ENCODE data around the gene SMIM21. TPM values are rescaled to one million over a fixed set of nuclear protein-coding genes. Genes with fewer than 3 reads are reported as not detected.

The SMIM21 gene
- total RNA-seq, 1 experiment from 2014 or later, result not detected

DNA sequence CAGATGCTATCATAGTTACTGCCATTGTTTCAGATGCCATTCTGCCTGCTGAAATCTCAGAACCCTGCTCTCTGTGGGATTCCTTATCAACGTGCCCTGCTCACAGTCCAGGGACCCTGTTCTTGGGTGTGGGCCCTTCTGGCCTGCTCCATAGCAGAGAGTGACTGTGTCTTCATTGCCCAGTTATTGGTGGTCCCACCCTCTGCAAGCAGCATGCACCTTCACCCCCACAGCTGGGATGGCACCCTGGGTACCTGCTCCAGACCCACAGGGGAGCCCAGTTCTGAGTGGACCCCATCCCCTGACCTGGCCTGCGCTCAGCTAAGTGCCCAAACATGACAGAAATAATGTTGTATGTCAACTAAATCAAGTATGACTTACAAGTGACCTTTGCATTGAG lies 36.6 kb downstream of the SMIM21 start:
- no peak for DNase-seq (ENCODE audit: low spot score)
- in situ Hi-C loops (cut with HindIII; ENCODE audit: low sequenced_read_pairs), result no loop called here

DNA sequence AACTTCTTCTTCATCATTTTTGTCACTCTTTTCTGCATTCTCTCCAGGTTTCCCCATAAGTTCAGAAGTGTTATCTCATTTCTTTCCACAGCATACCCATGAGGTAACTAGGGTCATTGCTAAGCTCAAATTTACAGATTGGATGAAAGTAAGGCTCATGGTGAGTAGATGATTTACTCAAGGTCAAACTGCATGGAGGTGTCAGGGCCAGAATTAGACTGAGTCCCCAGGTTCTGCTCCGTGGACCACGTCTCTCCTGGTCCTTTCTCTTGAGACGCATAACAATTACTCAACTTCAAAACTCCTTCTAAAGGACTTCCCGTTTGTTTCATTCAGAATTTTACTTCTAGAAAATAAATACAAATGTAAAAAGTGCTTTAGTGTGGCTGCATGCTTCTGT lies 43.4 kb downstream of the SMIM21 start:
- no peak for DNase-seq (ENCODE audit: low spot score)
- in situ Hi-C loops (cut with HindIII; ENCODE audit: low sequenced_read_pairs), result no loop called here

DNA sequence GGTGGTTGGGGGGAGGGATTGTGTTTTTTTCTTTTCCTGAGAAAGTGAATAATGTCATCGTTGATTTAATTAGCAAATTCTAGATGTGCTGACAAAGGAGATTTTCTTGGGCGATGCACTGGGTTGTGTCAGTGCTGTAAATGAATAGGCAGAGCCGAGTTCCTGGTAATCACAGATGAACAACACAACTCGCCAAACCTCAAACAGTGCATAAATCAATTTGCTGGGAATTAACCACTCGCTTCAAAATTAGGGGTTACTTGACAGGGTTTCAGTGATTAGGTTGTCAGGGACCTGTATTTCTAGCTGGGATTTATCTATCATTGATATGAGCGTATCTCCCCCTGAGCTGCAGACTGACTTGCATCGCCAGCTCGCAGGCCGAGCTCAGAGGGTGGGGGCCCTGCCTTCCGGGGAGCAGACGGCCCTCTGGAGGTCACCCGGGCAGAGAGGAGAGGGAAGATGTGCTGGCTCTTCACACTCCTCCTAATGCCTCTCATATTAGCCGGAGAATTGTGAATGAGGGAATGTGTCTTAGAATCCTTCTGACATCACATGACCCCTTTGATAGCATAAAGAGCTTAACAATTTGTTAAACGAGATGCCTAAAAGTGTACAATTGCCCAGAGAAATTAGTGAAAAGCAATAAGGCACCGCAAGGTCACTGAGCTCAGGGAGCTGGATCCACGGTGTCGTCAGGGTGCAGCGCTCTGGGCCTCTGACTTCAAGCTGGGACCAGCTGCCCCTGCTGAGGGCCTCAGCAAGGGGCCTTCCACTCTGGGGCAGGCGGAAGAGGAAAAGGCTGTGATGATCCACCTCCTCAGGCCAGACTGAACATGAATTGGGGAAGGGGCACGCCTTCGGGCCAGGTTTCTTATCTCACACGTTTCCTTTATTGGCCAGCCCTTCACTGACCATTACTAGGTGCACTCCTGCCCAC lies 48.9 kb downstream of the SMIM21 start:
- no peak for DNase-seq (ENCODE audit: low spot score)
- in situ Hi-C loops (cut with HindIII; ENCODE audit: low sequenced_read_pairs), result no loop called here

DNA sequence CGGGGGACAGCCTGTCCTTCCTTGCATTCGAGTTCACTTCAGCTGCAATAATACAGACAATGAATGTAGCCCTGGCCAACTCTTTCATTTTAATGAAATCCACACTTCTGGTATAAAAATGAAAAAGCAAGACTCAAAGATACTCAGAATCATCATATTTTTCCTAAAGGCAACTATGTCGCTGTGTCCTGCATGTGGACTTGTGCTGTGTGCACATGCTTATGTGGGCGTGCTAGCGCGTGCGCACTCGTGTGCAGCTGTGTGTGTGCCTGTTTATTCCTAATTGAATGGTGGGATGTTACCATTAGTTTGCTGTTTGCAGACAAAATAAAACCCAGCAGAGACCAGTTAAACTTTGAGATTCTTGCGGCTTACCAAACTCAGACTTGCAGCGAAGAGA lies 49.6 kb downstream of the SMIM21 start:
- in situ Hi-C loops (cut with HindIII; ENCODE audit: low sequenced_read_pairs), result no loop called here
- DNase-seq (ENCODE audit: low spot score), result no peak

DNA sequence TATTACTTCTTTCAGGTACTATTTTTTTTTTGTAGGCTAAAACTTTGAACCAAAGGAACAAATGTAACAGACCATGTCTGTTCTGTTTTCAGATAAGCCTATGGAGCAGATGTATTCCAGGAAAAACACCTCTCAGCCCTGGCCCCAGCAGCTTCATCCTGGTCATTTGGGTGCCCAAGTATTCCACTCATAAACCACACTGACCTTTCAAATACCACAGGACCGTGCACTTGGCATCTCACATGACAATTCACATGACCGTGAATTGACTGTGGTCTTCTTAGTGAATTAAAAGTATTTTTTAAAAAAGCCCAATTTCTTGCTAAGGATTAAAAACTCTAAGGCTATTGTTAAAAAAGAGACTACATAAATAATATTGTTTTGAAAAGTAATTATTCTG lies 50.2 kb downstream of the SMIM21 start:
- in situ Hi-C loops (cut with HindIII; ENCODE audit: low sequenced_read_pairs), result no loop called here
- no peak for DNase-seq (ENCODE audit: low spot score)

DNA sequence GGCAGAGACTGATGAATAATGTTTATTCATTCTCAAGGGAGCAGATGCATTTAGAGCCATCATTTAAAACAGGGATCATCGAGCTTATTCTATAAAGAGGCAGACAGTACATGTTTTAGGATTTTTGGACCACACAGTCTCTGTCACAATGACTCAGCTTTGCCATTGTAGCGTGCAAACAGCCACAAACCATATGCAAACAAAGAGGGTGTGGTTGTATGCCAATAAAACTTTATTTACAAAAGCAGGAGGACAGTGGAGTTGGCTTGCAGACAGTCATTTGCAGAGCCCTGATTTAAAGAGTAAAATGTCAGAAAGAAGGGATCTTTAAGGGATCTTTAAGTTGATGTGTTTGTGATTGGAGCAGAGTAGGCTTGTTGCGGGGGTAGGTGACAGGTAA lies 51.5 kb downstream of the SMIM21 start:
- in situ Hi-C loops (cut with HindIII; ENCODE audit: low sequenced_read_pairs), result no loop called here

DNA sequence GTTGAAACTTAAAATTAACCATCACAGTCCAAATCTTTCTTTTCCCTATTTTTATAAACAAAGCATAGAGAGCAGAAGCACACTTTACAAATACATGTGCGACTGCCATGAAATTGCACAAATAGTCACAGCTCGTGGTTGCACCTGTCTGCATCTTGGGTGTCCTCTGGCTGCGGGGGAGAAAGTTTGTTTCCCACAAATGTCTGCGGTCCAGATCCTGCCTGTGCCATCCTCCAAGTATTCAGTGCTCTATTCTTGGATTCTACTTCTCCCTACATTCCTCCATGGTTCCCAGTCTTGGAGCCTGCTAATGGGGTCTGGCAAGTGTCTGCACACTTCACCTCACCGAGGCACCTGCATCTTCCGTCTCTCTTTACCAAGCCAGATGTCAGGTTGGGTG lies 52.2 kb downstream of the SMIM21 start:
- in situ Hi-C loops (cut with HindIII; ENCODE audit: low sequenced_read_pairs), result no loop called here
- no peak for DNase-seq (ENCODE audit: low spot score)

More for the DNA sequence above, 51.5 kb downstream of the SMIM21 start:
- no peak for DNase-seq (ENCODE audit: low spot score)

DNA sequence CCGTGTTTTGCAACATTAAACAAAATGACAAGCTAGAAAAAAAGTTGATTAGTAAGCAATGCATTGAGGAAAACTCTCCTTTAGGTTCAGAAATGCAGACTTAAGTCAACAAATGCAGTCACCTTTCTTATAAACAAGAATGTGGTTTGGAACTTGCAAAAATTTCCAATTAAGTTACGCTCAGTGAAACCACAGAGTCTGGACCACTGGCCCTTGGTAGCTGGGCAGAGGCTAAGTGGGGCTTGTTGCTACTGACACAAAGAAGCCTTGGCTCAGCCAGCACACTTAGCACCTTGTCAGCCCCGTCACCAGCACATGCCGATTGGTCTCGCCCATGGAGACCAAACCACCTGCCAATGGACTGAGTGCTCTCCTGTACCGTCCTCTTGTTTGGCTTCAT lies 53.0 kb downstream of the SMIM21 start:
- DNase-seq (ENCODE audit: low spot score), result no peak
- in situ Hi-C loops (cut with HindIII; ENCODE audit: low sequenced_read_pairs), result no loop called here

DNA sequence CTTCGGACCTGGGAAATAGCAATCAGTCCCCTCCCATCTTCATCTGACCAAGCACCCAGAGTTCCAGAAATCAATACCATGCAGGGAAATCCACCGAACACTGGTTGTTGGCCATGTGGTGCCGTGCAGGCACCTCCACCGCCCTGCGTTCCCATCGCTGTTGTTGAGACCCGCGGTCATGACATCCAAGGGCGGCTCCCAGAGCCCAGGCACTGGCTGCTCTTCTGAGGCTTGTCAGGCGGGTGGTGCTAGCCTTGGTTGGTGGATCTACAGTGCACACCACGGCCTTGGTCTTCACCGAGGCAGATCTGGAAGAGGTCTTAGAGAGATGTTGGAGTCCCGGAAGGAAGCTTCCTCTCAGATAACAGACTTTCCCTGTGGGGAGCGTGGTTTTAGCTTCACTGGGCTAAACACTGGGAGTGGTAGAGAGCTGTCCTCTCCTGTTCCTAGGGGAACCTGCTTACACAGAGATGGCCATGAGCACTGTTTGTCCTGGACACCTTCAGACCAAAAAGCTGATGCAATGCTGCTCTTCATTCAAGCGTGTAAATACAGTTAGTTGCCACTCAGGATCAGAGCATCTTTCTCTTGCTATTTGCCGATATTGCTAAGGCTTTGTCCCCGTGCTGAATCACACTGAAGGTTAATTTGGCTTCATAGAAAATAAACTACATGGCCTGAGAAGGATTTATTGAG lies 58.3 kb downstream of the SMIM21 start:
- DNase-seq (ENCODE audit: low spot score), result no peak
- in situ Hi-C loops (cut with HindIII; ENCODE audit: low sequenced_read_pairs), result no loop called here

DNA sequence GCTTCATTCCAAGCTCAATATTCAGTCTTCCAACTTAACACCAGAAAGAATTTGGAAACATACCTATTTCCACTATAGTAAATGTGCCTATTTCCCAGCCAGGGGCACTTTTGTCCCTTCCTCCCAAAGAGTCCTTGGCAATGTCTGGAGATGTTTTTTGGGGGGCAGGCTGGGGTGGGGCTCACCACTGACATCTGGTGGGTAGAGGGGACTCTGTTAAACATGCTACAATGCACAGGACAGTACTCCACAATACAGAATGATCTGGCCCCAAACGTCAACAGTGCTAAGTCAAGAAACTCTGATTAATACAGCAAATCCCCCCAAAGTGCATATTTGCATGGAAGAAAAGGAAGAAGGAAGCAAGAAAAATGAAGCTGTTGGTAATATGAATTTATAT lies 61.7 kb downstream of the SMIM21 start:
- in situ Hi-C loops (cut with HindIII; ENCODE audit: low sequenced_read_pairs), result no loop called here
- no peak for DNase-seq (ENCODE audit: low spot score)

DNA sequence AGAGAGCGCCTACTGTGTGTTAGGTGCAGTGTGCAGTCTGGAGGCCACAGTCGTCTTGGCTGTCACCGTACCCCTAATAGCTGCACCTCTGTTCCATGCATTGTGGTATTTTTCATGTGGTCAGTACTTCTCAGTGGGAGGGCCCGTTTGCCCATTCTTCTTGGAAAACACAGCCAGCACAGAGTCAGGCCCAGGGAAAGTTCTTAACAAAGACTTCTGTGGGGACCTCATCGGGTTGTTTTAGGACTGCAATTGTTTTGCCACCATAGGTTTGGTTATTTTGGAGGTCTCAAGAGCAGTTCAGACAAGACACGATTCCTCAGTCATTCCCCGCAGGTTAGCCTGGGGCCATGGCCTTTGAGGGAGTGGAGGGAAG lies 62.3 kb downstream of the SMIM21 start:
- no peak for DNase-seq (ENCODE audit: low spot score)
- in situ Hi-C loops (cut with HindIII; ENCODE audit: low sequenced_read_pairs), result no loop called here

DNA sequence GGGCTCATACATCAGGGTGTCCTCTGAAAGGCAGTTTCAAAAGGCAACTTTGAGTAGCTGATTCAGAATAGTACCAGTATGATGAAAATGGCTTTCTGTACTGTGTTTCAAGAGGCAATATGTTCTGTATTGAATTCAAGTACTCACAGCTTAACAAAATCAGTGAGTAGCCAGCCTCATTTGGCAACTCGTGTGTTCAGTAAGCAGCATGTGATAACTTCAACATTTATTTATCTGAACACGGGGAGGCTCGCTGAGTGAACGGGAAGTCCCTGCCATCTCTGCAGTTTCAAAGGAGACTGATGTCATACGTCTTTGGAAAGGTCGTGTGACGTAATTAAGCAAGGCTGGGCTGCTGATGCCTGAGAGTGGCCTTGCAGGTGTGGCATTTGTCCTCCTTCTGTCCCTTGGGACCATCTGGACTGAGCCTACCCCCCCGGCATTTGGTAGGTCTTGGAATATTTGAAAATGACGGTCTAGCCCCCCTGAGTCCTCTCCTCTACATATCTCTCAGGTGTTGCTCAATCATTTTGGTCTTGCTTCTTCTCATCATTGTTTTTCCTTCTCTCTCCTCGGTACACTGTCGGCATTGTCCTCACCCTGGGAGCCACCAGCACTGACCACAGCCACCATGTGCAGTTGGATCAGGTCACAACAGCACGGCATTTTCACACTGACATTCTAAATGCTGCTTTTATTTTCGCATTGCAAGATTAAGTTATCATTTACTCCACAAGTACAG lies 62.8 kb downstream of the SMIM21 start:
- DNase-seq (ENCODE audit: low spot score), result no peak

DNA sequence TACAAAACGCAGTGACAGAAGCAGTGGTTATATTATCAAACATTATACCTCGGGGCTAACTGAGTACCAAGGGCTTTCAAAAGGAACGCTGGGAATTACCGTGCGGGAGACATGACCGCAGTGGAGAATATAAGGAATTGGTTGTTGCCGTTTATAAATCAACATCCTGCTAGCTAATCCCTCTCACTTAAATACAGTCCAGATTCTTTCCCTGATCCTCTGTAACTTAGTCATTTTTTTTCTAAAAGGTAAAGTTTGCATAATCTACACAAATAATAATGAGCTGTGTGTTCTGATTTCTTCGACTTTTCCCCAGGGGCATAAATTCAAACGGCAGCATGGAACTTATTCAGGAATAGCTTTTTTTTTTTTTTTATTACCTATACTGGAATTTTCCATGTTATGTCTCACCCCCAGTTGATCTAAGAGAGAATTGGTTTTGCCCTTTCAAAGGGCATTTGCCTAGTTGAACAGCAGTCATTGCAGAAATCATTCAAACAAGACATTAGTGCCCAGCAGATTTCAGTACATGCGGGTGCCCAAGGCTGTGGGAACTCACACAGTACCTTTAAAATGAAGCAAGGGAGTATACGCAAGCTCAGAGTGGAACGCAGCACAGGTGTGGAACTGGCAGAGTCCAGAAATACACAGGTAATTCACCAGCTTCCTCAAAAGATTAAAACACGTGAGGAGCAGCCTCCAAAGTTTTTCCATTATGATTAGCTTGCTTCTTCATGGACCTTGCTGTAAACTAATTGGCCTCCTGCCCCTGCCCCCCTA lies 63.9 kb downstream of the SMIM21 start:
- in situ Hi-C loops (cut with HindIII; ENCODE audit: low sequenced_read_pairs), result no loop called here
- no peak for DNase-seq (ENCODE audit: low spot score)

More for the DNA sequence above, 62.8 kb downstream of the SMIM21 start:
- in situ Hi-C loops (cut with HindIII; ENCODE audit: low sequenced_read_pairs), result no loop called here

DNA sequence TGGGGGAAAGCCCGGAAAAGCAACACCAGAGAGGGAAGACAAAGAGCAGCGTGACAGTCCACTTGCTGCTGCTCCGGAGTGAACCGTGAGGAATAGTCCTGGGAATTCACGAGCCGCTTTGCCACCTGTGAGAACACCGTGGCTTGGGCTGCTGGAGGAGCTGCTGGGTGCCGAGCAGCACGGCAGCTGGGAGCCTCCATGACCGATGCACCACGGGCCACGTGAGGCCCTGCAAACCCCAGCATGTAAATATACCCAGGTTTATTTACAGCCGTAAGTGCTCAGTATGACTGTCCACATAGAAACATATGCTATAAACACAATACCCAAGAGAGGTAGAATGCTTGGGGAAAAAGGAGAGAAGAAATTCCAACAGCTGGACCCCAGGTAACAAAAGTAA lies 65.1 kb downstream of the SMIM21 start:
- in situ Hi-C loops (cut with HindIII; ENCODE audit: low sequenced_read_pairs), result no loop called here
- no peak for DNase-seq (ENCODE audit: low spot score)

DNA sequence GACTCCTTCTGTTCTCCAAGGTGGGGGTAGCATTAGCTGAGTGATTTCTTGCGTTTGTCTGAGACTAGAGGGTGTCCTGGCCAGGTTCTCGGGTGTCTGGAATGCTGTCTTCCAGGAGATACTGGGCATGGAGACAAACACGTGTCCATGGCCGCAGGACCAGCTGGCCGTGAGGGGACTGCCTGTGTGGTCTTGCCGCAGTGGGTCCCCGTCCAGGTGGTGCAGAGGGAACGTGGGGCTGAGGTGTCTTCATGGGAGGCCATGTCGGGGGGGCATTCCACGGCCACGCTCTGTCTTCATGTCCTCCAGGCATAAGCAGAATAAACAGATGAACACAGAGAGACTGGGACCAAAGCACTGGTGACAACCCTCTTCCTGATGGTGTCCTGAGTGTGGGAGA lies 66.6 kb downstream of the SMIM21 start:
- in situ Hi-C loops (cut with HindIII; ENCODE audit: low sequenced_read_pairs), result no loop called here
- DNase-seq (ENCODE audit: low spot score), result no peak

DNA sequence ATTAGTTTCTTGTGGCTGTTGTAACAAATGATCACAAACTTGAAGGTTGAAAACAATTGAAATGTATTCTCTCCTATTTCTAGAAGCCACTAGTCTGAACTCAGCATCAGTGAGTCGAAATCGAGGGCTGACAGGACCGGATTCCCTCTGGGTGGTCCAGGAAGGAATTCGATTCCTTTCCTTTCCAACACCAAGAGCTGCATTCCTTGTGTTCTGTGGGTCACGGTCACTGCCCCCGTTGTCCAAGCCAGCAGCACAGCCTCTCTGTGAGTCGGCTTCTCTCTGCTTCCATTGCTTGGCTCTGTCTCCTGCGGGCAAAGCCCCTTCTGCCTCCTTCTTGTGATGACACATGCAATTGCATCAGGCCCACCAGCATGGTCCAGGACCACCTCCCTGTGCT lies 67.3 kb downstream of the SMIM21 start:
- in situ Hi-C loops (cut with HindIII; ENCODE audit: low sequenced_read_pairs), result no loop called here
- no peak for DNase-seq (ENCODE audit: low spot score)
